ENCODE data around the gene FBXL20.
"Not testable (repeated sequence)": the region's sequence is repeated elsewhere in the genome, so short reads cannot be mapped to it uniquely, and the experiment has no call there.

The FBXL20 gene

DNA sequence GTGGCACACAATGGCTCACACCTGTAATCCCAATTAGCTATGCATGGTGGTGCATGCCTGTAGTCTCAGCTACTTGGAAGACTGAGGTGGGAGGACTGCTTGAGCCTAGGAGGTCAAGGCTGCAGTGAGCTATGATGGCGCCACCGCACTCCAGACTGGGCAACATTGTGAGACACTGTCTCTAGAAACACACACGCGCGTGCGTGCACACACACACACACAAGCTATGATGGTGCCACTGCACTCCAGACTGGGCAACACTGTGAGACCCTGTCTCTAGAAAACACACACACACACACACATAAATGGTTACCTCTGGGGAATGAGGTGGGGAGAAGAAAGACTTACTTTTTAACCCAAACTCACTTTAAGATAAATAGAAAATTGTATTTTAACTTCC, 16.4 kb downstream of the FBXL20 start:
- H3K27me3 ChIP-seq (ENCODE audit: insufficient read depth, low read length), result no peaks in the 10 kb centered on the region
- H3K36me3 ChIP-seq (ENCODE audit: insufficient read depth, low read length), result no peaks in the 10 kb centered on the region
- no peaks in the 10 kb centered on the region for H4K20me1 ChIP-seq (ENCODE audit: insufficient read depth, low read length)
- no peaks in the 10 kb centered on the region for H3K9me3 ChIP-seq (ENCODE audit: low read length)
- no peak overlapping the region for H2AFZ ChIP-seq (ENCODE audit: low read length)
- H3K4me2 ChIP-seq (ENCODE audit: low read length), result no peak overlapping the region
- no peak overlapping the region for H3K4me3 ChIP-seq (ENCODE audit: low read depth, low read length, poor library complexity, severe bottlenecking)
- no peak overlapping the region for H3K27ac ChIP-seq (ENCODE audit: low read depth, low read length, poor library complexity, severe bottlenecking)
- H3K9ac ChIP-seq (ENCODE audit: low read length), result no peak overlapping the region
- no peaks in the 10 kb centered on the region for H3K4me1 ChIP-seq (ENCODE audit: insufficient read depth, low read length, severe bottlenecking)
- no peak for TF ChIP-seq EZH2 (IDR thresholded peaks at IDR 0.05; ENCODE audit: borderline replicate concordance, low read length)
- TF ChIP-seq, protein P1, sequence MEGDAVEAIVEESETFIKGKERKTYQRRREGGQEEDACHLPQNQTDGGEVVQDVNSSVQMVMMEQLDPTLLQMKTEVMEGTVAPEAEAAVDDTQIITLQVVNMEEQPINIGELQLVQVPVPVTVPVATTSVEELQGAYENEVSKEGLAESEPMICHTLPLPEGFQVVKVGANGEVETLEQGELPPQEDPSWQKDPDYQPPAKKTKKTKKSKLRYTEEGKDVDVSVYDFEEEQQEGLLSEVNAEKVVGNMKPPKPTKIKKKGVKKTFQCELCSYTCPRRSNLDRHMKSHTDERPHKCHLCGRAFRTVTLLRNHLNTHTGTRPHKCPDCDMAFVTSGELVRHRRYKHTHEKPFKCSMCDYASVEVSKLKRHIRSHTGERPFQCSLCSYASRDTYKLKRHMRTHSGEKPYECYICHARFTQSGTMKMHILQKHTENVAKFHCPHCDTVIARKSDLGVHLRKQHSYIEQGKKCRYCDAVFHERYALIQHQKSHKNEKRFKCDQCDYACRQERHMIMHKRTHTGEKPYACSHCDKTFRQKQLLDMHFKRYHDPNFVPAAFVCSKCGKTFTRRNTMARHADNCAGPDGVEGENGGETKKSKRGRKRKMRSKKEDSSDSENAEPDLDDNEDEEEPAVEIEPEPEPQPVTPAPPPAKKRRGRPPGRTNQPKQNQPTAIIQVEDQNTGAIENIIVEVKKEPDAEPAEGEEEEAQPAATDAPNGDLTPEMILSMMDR (IDR thresholded peaks at IDR 0.05; ENCODE audit: low read length), result no peak
- H3F3A ChIP-seq (ENCODE audit: insufficient read depth, low read length), result no peaks in the 10 kb centered on the region; the same call in 1 of the 2 replicates
- no peaks in the 10 kb centered on the region for H3K79me2 ChIP-seq (ENCODE audit: insufficient read depth, low read length)
- H3K9me2 ChIP-seq (ENCODE audit: low read depth, low read length), result no peaks in the 10 kb centered on the region

- Histone ChIP-seq H3F3A (ENCODE audit: insufficient read depth, low read length) (no peaks in the 10 kb centered on the region), H3K4me3 (ENCODE audit: low read depth, low read length, poor library complexity, severe bottlenecking) (no peak overlapping the region), H3K4me2 (ENCODE audit: low read length) (no peak overlapping the region), H3K79me2 (ENCODE audit: insufficient read depth, low read length) (no peaks in the 10 kb centered on the region), H4K20me1 (ENCODE audit: insufficient read depth, low read length) (no peaks in the 10 kb centered on the region), H3K27me3 (ENCODE audit: insufficient read depth, low read length) (no peaks in the 10 kb centered on the region), H3K27ac (ENCODE audit: low read depth, low read length, poor library complexity, severe bottlenecking) (no peak overlapping the region), H2AFZ (ENCODE audit: low read length) (no peak overlapping the region), H3K9me3 (ENCODE audit: low read length) (no peaks in the 10 kb centered on the region), H3K4me1 (ENCODE audit: insufficient read depth, low read length, severe bottlenecking) (peaks cover 22% of the 10 kb centered on the region), H3K9me2 (ENCODE audit: low read depth, low read length) (no peaks in the 10 kb centered on the region), H3K9ac (ENCODE audit: low read length) (no peak overlapping the region), H3K36me3 (ENCODE audit: insufficient read depth, low read length) (no peaks in the 10 kb centered on the region)
- TF ChIP-seq EZH2 (IDR thresholded peaks at IDR 0.05; ENCODE audit: borderline replicate concordance, low read length), result no peak
- TF ChIP-seq, protein P1 (IDR thresholded peaks at IDR 0.05; ENCODE audit: low read length), result no peak
Observed at GRCh38 chr17:39380144-39380543, 21.3 kb downstream of the FBXL20 start.

GRCh38 chr17:39376434-39376833, 25.0 kb downstream of the FBXL20 start:
- Histone ChIP-seq H3K9me2 (ENCODE audit: low read depth, low read length) (no peaks in the 10 kb centered on the region), H3K79me2 (ENCODE audit: insufficient read depth, low read length) (no peaks in the 10 kb centered on the region), H3K4me1 (ENCODE audit: insufficient read depth, low read length, severe bottlenecking) (peaks cover 22% of the 10 kb centered on the region), H3K9me3 (ENCODE audit: low read length) (no peaks in the 10 kb centered on the region), H3K4me2 (ENCODE audit: low read length) (no peak overlapping the region; the same call in 1 of the 2 replicates), H3K27ac (ENCODE audit: low read depth, low read length, poor library complexity, severe bottlenecking) (no peak overlapping the region), H3K9ac (ENCODE audit: low read length) (no peak overlapping the region), H3K27me3 (ENCODE audit: insufficient read depth, low read length) (no peaks in the 10 kb centered on the region), H3F3A (ENCODE audit: insufficient read depth, low read length) (no peaks in the 10 kb centered on the region), H3K4me3 (ENCODE audit: low read depth, low read length, poor library complexity, severe bottlenecking) (no peak overlapping the region), H3K36me3 (ENCODE audit: insufficient read depth, low read length) (no peaks in the 10 kb centered on the region), H2AFZ (ENCODE audit: low read length) (no peak overlapping the region), H4K20me1 (ENCODE audit: insufficient read depth, low read length) (no peaks in the 10 kb centered on the region)
- TF ChIP-seq, protein P1 (IDR thresholded peaks at IDR 0.05; ENCODE audit: low read length), result no peak

- H2AFZ ChIP-seq (ENCODE audit: low read length); H3K9ac ChIP-seq (ENCODE audit: low read length); H3K27ac ChIP-seq (ENCODE audit: low read depth, low read length, poor library complexity, severe bottlenecking); H3K4me2 ChIP-seq (ENCODE audit: low read length); H4K20me1 ChIP-seq (ENCODE audit: insufficient read depth, low read length); H3F3A ChIP-seq (ENCODE audit: insufficient read depth, low read length); H3K79me2 ChIP-seq (ENCODE audit: insufficient read depth, low read length); H3K4me1 ChIP-seq (ENCODE audit: insufficient read depth, low read length, severe bottlenecking); H3K36me3 ChIP-seq (ENCODE audit: insufficient read depth, low read length); H3K9me3 ChIP-seq (ENCODE audit: low read length); H3K9me2 ChIP-seq (ENCODE audit: low read depth, low read length); H3K27me3 ChIP-seq (ENCODE audit: insufficient read depth, low read length); H3K4me3 ChIP-seq (ENCODE audit: low read depth, low read length, poor library complexity, severe bottlenecking): not testable (repeated sequence)
Observed at GRCh38 chr17:39367805-39368204, 33.6 kb downstream of the FBXL20 start.

All from OCI-LY1 (cell line).